ENCODE data around the gene TUBGCP5.

Gene TUBGCP5

GRCh38 chr15:22952796-22953579, 86.4 kb downstream of the TUBGCP5 start:
- no peak for DNase-seq (ENCODE audit: low read depth)

- DNase-seq (ENCODE audit: low read depth): no peak
Observed at GRCh38 chr15:22951381-22952280, 87.7 kb downstream of the TUBGCP5 start.

GRCh38 chr15:22951031-22951380, 88.4 kb downstream of the TUBGCP5 start:
- DNase-seq (ENCODE audit: low read depth): no peak

- DNase-seq (ENCODE audit: low read depth): no peak
Observed at GRCh38 chr15:22950256-22950990, 88.9 kb downstream of the TUBGCP5 start.
